ENCODE data around the gene TET3. TPM values are rescaled to one million over a fixed set of nuclear protein-coding genes. Genes with fewer than 3 reads are reported as not detected.

The TET3 gene
- total RNA-seq, 1 experiment from 2014 or later = 19.1 TPM

- H3K79me2 ChIP-seq (ENCODE audit: low read depth) = peaks cover 93% of the 10 kb centered on the region
- BruUV-seq (replicated peaks) = no TSS peak
- CTCF ChIA-PET = no interaction called here
- H3K4me2 ChIP-seq = no peak overlapping the region
- DNase-seq = no peak
- TF ChIP-seq, protein P1, sequence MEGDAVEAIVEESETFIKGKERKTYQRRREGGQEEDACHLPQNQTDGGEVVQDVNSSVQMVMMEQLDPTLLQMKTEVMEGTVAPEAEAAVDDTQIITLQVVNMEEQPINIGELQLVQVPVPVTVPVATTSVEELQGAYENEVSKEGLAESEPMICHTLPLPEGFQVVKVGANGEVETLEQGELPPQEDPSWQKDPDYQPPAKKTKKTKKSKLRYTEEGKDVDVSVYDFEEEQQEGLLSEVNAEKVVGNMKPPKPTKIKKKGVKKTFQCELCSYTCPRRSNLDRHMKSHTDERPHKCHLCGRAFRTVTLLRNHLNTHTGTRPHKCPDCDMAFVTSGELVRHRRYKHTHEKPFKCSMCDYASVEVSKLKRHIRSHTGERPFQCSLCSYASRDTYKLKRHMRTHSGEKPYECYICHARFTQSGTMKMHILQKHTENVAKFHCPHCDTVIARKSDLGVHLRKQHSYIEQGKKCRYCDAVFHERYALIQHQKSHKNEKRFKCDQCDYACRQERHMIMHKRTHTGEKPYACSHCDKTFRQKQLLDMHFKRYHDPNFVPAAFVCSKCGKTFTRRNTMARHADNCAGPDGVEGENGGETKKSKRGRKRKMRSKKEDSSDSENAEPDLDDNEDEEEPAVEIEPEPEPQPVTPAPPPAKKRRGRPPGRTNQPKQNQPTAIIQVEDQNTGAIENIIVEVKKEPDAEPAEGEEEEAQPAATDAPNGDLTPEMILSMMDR (conservative IDR thresholded peaks at IDR 0.05) = no peak
- TF ChIP-seq EZH2 (IDR thresholded peaks at IDR 0.05; ENCODE audit: low read depth) = no peak
- H3K36me3 ChIP-seq (ENCODE audit: low read depth) = peaks cover 16% of the 10 kb centered on the region; the same call in 1 of the 2 replicates
- no peak overlapping the region for H3K27ac ChIP-seq
- no peak overlapping the region for H3K4me3 ChIP-seq
- H3K27me3 ChIP-seq (ENCODE audit: insufficient read depth, low read depth) = no peaks in the 10 kb centered on the region
- H2AFZ ChIP-seq = no peak overlapping the region
- H3K4me1 ChIP-seq (replicated peaks; ENCODE audit: insufficient read depth) = peaks cover 82% of the 10 kb centered on the region
- intact Hi-C loops (cut with micrococcal nuclease; ENCODE audit: unreplicated experiment) = loop anchor here (2.0 to 10.0 kb wide), 2 partner anchors 77 to 155 kb away; partner anchors contain the start of gene BOLA3
- POLR2A ChIA-PET (ENCODE audit: unreplicated experiment) = no interaction called here
- H3K9me3 ChIP-seq (ENCODE audit: insufficient read depth, low read depth) = no peaks in the 10 kb centered on the region; the same call in 1 of the 2 replicates
- peaks cover 13% of the 10 kb centered on the region for H4K20me1 ChIP-seq (ENCODE audit: insufficient read depth)
- no peaks in the 10 kb centered on the region for H3K9me2 ChIP-seq (ENCODE audit: insufficient read depth)
- peaks cover 15% of the 10 kb centered on the region for H3F3A ChIP-seq (ENCODE audit: insufficient read depth, low read depth)
Observed at GRCh38 chr2:73989972-73990371, 5.3 kb downstream of the TET3 start.

DNA sequence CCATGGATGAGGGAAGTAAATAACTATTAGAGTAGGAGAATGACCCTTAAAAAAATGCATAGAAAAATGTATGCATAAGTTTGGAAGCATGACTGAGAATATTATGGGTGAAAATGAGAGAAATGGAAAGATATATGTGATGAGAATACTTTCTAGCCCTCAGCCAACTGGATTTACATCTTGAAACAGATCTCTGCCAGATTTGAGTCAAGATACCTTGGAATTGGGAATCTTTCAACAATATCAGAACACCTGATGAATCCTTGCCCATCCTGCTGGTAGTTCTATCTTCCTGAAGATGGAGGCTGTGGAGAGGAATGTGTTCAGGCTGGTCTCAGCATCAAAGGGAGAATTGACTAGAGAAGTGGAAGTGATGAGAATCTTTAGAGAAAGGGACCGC, 5.8 kb downstream of the TET3 start:
- H3K9me3 ChIP-seq (ENCODE audit: insufficient read depth, low read depth) = no peaks in the 10 kb centered on the region; the same call in 1 of the 2 replicates
- DNase-seq = no peak
- peaks cover 98% of the 10 kb centered on the region for H3K79me2 ChIP-seq (ENCODE audit: low read depth)
- peaks cover 16% of the 10 kb centered on the region for H4K20me1 ChIP-seq (ENCODE audit: insufficient read depth)
- H3K9me2 ChIP-seq (ENCODE audit: insufficient read depth) = no peaks in the 10 kb centered on the region
- no peaks in the 10 kb centered on the region for H3K27me3 ChIP-seq (ENCODE audit: insufficient read depth, low read depth)
- H2AFZ ChIP-seq = no peak overlapping the region
- H3K4me3 ChIP-seq = no peak overlapping the region
- TF ChIP-seq, protein P1 (conservative IDR thresholded peaks at IDR 0.05) = no peak
- no peak for TF ChIP-seq EZH2 (IDR thresholded peaks at IDR 0.05; ENCODE audit: low read depth)
- H3K4me1 ChIP-seq (replicated peaks; ENCODE audit: insufficient read depth) = peaks cover 82% of the 10 kb centered on the region
- H3K4me2 ChIP-seq = no peak overlapping the region
- intact Hi-C loops (cut with micrococcal nuclease; ENCODE audit: unreplicated experiment) = loop anchor here (2.0 kb wide), 1 partner anchor 76 kb away; no protein-coding TSS in a partner anchor
- POLR2A ChIA-PET (ENCODE audit: unreplicated experiment) = no interaction called here
- H3K36me3 ChIP-seq (ENCODE audit: low read depth) = peaks cover 16% of the 10 kb centered on the region; the same call in 1 of the 2 replicates
- H3K27ac ChIP-seq = no peak overlapping the region
- peaks cover 15% of the 10 kb centered on the region for H3F3A ChIP-seq (ENCODE audit: insufficient read depth, low read depth)
- CTCF ChIA-PET = no interaction called here
- no TSS peak for BruUV-seq (replicated peaks)

DNA sequence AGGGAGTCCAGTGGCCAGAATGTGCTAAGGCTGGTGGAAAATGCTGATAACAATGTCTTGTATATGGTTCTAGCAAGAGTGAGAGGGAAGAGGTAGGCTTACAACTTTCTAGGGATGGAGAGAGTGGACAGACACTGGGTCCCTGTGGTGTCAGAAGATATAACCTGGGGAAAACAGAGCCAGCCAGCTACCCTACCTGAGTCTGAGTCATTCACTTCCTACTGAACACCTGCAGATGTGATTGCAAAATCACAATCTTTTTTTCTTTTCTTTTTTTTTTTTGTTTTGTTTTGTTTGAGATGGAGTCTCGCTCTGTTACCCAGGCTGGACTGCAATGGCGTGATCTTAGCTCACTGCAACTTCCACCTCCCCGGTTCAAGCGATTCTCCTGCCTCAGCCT, 7.3 kb downstream of the TET3 start:
- intact Hi-C loops (cut with micrococcal nuclease; ENCODE audit: unreplicated experiment) = no loop called here
- peaks cover 15% of the 10 kb centered on the region for H3F3A ChIP-seq (ENCODE audit: insufficient read depth, low read depth)
- no TSS peak for BruUV-seq (replicated peaks)
- H3K27me3 ChIP-seq (ENCODE audit: insufficient read depth, low read depth) = no peaks in the 10 kb centered on the region
- CTCF ChIA-PET = interaction anchor here (0.7 kb wide), 1 partner anchor 34 kb away, joined by 3 read pairs; no protein-coding TSS in a partner anchor
- H3K9me2 ChIP-seq (ENCODE audit: insufficient read depth) = no peaks in the 10 kb centered on the region
- peak; percentile 17 to 84 for DNase-seq
- no peak overlapping the region for H2AFZ ChIP-seq
- POLR2A ChIA-PET (ENCODE audit: unreplicated experiment) = interaction anchor here (0.6 kb wide), 1 partner anchor 143 kb away, joined by 10 read pairs; no protein-coding TSS in a partner anchor
- peaks cover 12% of the 10 kb centered on the region; the same call in 1 of the 2 replicates for H3K36me3 ChIP-seq (ENCODE audit: low read depth)
- no peaks in the 10 kb centered on the region; the same call in 1 of the 2 replicates for H3K9me3 ChIP-seq (ENCODE audit: insufficient read depth, low read depth)
- H3K4me2 ChIP-seq = peak overlapping the region; percentile 46
- 0 out of 2 replicates have a peak overlapping the region, but pooled peaks have one; percentile 27 for H3K27ac ChIP-seq
- peaks cover 68% of the 10 kb centered on the region for H3K4me1 ChIP-seq (replicated peaks; ENCODE audit: insufficient read depth)
- H3K79me2 ChIP-seq (ENCODE audit: low read depth) = peaks cover 98% of the 10 kb centered on the region
- H3K4me3 ChIP-seq = no peak overlapping the region
- H4K20me1 ChIP-seq (ENCODE audit: insufficient read depth) = peaks cover 23% of the 10 kb centered on the region
- TF ChIP-seq, protein P1 (conservative IDR thresholded peaks at IDR 0.05) = no peak
- no peak for TF ChIP-seq EZH2 (IDR thresholded peaks at IDR 0.05; ENCODE audit: low read depth)
